Ovary (tissue), 3 donors: ENCODE results near the gene LCE1F.

Experiments
- POLR2A ChIP-seq: fragments of 450-650 bp; IDR thresholded peaks from one replicate; pipeline ENCODE4 v1.6.1; 2017; ENCODE audit warnings: antibody characterized with exemption, mild to moderate bottlenecking, moderate library complexity
- TF ChIP-seq, protein P1 (sequence below), 3 donors: fragments of 450-650 bp in 2 of 3; fragments of 200-600 bp in 1 of 3; IDR thresholded peaks; one replicate each; pipeline versions ENCODE4 v1.5.1 to v1.8.0; 2016 to 2022; ENCODE audit warnings: antibody characterized with exemption in 3 of 3, mild to moderate bottlenecking in 1 of 3
- donor health status: DM: no; HTN: no; CAD: no.

DNA sequence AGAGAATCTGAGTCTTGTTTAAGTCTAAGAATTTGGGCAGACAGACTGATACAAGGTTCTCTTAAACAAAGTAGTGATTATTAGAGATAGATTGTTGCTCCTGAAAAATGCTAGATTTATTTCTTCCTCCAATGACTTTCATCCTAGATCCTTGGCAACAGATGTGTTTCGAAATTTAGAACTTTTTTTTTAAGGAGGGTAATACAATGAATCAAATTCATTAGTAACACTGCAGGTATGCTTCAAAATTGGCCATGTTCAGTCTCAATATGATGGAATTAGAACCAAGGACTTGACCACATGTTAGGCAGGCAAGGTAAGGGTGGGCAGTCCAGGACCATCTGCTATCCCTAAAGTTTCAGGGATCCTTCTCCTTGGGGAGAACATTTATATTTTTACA is 4.5 kb upstream of the LCE1F start:
- TF ChIP-seq, protein P1, sequence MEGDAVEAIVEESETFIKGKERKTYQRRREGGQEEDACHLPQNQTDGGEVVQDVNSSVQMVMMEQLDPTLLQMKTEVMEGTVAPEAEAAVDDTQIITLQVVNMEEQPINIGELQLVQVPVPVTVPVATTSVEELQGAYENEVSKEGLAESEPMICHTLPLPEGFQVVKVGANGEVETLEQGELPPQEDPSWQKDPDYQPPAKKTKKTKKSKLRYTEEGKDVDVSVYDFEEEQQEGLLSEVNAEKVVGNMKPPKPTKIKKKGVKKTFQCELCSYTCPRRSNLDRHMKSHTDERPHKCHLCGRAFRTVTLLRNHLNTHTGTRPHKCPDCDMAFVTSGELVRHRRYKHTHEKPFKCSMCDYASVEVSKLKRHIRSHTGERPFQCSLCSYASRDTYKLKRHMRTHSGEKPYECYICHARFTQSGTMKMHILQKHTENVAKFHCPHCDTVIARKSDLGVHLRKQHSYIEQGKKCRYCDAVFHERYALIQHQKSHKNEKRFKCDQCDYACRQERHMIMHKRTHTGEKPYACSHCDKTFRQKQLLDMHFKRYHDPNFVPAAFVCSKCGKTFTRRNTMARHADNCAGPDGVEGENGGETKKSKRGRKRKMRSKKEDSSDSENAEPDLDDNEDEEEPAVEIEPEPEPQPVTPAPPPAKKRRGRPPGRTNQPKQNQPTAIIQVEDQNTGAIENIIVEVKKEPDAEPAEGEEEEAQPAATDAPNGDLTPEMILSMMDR (IDR thresholded peaks at IDR 0.05): no peak
- no peak for TF ChIP-seq POLR2A
